GM18873 (cell line): ENCODE measurements around the gene P4HA3.

Source experiments
- ATAC-seq: cut with Tn5 transposase; IDR thresholded peaks from one replicate; pipeline ENCODE4 v1.9.1; 2021; ENCODE audit warnings: mild to moderate bottlenecking, moderate library complexity, moderate number of reproducible peaks; ENCODE audit not compliant: unreplicated experiment, low FRiP score

P4HA3 gene

DNA sequence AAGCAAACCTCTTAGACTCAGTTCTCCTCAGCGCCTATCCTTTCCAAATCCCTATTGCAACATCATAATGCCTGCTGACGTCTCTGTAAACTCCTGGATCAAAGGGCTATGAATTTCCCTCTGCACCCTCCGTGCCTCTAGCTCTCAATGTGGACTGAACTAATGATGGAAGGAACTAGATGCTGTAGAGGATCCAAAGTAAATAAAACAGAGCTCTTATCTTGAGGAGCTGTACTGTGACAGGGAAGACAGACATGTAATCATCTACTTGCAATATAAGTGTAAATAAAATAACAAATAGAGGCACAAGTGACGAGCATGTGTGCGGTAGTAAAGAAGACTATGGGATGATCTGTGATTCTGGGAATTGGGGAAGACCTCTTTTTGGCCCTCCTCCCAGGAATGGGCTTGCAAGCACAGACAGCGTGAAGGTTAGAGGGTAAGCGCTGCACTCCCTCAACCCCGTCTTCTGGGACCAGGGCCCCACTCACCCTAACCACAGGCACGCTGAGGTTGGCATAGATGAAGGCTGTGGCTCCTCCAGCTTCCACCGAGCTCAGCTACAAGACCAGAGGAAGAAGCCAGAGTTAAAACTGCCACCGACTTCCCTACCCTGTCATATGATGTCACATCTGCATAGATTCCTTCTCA, 42.2 kb downstream of the P4HA3 start:
- no peak for ATAC-seq

DNA sequence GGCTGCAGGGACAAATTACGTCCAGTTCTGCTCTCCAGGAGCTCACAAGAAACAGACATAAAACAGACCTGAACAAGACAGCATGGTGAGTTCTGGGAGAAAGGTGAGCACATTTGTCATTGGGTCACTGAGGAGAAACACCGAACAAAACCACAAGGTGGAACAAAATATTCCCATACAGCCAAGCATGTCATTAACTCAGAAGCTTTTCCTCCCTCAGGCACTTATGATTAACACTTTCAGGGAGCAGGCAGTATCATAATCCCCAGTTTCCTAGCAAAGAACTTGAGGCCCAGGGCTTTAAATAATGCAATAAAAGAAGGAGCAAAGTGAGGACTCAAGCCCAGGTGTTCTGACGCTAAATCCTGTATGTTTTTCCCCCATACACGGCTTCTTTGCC, 43.0 kb downstream of the P4HA3 start:
- no peak for ATAC-seq

DNA sequence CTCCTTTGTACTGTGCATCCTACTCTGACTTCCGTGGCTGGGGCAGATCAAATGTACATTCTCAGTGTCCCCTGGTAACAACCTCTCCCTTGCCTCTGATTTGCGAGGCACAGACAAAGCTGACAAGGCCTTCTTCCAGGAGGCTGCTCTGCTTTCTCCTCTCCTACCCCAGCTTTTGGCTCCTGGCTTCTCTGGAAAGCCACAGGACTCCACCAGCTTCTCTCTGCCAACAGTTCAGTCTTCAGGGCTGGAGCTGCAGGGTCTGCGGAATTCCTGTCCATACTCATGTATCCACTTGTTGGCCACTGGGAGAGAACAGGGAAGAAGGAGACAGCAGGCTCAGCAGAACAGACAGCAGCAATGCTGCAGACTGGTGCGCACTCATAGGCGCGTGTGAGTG, 44.4 kb downstream of the P4HA3 start:
- ATAC-seq: no peak

DNA sequence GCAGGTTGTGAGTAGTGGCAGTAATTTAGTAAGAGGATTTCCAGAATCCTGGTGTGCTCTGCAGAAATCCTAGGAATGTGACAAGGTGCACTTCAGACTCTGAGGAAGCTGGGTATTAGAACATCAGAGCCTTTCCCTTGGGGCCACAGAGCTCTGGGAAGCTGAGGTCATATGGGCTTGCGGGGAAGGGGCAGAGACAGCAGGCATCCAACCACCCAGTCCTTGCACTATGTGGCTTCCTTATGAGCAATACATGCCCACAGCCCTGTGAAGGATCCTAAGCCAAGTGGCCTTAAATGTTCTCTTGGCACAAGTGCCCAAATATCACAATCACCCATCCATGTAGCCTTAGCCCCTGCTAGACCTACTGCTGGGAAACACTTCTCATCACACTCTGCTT, 46.2 kb downstream of the P4HA3 start:
- ATAC-seq: no peak

DNA sequence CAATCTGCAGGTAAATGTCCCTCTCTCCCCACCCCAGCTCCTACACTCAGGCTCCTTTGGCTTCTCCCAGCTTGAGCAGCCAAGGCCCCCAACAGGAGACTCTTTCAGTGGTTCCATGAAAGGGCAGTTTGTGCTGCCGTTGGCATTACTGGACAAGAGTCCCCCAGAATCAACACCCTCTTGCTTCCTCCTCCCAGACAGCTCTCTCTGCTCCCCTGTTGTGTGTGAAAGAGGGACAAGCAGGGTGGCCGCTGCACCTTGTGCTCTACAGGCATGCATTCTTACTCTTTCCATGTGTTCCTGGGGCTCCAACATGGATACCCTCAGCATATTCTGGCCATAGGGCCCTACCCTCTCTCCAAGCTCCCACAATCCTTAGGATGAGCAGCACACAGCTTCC, 48.7 kb downstream of the P4HA3 start:
- no peak for ATAC-seq

DNA sequence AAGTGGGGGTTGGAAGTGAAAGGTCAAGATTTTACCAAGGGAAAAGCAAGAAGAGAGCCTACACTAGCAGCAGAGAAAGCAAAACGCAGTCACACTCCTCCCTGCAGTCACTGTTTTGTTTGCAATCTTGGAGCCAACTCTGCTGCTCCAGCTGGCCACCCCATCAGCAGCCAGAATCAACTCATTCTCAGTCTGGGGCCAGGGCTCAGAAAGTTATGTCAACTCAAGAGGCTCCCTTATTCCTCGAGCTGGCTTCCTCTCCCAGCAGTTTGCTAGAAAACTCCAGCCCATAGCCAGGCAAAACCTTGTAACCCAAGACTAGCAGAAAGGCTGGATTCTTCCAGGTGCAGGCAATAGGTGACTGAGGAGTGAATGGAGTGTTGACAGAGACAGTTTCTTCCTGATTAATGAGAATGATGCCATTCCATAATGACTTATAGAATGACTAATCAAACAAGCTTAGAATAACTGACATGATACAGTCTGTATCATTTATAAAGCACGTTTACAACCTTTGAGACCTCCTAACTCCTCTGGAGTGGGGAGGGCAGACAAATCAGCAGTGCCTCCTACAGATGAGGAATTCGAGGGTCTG, 53.4 kb downstream of the P4HA3 start:
- ATAC-seq: no peak

DNA sequence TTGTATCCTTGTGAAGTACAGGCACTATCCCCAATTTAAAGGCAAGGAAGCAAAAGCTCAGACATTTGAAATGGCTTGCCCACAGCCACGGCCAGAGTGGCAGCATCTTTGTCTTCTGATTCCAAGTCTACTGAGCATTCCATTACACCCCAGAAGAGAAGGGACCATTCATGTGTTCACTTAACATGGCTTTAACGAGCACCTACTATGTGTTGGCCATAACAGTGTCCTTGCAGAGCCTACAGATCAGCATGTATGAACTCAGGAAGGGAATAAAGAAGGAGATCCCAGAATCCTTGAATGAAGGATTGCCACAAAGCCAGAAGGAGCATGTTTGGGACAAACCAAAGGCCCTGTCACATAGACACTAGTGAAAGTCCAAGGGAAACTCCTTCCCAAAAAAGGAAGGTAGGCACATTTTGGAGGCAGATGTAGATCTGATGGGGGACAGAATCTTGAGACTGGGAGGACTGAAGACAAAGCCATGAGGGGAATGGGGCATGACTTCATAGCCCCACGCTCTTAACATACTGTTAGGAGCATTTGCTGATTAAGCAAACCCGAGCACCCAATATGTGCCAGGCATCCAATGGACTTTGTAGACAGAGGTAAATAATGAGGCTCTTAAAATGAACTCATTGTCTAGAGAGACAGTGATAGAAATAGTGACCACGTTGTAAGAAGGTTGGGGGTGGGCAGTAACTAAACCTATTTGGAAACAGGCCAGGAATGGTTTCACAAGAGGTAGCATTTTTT, 54.9 kb downstream of the P4HA3 start:
- ATAC-seq: no peak

DNA sequence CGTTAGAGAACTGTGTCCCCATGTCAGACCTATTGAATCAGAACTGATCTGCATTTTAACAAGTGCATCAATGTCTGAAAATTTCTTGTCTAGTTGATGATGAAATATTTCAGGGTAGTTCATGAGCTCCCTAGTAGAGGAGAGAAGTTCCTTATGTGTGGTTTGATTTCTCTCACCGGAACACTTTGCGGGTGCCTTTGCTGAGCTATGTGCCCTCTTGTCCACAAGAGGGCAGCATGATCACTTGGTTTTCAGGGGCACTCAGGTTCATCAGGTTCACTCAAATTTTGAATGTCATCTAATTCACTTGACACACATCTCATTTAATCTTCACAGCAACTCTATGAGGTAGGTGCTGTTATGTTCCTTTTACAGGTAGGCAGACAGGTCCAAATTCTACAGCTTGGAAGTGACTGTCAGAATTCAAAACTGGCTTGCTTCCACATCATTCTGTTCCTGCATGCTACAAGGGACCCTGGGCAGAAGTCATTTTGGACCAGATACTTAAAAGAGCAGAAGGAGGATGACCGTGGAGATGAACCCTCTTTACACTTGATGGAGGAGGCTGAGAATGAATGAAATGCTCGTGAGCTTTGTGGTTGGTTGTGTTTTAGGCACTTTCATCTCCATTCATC, 55.6 kb downstream of the P4HA3 start:
- no peak for ATAC-seq

DNA sequence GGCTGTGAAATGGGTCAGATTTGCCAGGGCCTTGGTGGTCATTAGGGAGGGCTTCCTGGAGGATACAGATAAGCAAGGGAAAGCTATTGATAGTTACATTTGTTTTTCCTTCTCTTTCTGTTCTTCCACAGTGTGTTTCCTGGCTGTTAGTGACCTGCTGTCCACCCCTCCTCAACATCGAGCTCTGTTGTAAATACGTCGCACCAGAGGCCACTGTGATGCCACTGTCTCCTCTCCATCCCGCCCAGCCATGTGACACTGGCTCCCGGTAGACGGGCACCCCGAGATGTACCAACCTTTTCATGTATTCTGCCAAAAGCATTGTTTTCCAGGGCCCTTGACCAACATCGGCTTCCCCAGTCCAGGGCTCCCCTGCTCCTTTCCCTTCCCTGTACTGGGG, 58.1 kb downstream of the P4HA3 start:
- ATAC-seq: no peak

DNA sequence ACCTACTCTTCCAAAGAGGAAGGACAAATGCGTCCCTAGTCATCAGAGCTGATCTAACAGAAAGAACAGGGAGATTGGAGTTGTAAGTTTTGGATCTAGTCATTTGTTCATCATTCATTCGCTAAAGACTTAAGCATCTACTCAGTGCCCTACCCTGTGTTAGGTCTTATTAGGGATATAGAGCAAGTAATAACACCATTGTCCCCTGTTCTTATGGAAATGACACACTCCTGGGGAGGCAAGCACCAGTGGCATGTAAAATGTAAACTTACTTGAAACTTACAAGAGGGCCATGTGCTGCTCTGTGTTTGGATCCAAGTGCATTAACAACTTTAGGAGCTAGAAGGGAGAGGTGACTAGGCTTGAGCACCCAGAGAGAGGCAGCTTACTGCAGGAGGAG, 61.9 kb downstream of the P4HA3 start:
- ATAC-seq: no peak

DNA sequence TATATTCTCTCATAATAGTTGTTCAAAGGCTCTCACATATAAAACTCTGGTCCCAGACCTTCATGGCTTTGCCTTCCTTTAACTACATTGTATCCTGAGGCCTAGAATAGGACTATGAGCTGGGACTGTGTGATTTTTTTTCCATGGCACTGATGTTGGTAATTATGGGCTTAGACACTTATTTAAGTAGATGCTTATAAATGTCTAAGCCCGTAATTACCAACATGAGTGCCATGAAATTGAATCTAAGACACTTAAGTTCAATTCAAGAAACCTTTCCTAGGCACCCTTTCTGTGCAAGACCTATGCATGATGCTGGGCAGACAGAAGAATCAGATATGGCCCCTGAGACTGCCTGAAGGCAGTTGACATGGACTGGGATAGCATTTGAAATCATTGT, 63.0 kb downstream of the P4HA3 start:
- no peak for ATAC-seq

DNA sequence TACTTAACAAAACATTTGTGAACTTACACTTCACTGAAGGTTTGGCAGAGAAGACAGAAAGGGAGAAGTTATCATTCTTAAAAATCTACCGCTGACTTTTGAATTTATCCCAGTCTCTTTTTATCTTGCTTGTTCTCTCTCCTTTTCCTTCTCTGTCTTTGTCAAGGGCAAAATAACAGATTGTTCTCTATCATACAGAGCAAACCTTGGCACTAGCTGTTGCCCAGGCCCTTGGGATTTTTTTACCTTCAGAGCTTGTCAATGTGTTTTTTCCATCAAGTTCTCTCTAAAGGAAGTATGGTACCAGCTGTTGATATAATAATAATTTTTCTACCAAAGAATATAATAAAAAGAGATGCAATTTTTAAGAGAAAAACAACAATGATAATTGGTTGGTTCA, 73.2 kb downstream of the P4HA3 start:
- ATAC-seq: no peak

DNA sequence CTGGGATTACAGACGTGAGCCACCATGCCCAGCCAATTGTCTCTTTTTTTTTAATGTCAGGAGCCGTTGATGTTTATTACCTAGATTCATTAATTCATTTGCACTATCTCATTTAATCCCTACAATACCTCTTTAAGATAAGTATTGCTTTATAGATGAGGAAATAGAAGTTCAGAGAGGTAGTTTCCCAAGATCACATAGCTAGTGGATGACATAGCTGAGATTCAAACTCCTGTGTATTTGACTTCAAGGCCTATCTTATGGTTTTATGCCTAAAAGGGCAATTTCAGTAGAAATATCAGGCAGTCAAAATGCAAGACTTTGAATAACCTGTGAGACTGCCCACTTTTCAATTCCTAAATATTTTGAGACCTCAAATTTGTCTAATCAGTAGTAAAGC, 73.9 kb downstream of the P4HA3 start:
- no peak for ATAC-seq

DNA sequence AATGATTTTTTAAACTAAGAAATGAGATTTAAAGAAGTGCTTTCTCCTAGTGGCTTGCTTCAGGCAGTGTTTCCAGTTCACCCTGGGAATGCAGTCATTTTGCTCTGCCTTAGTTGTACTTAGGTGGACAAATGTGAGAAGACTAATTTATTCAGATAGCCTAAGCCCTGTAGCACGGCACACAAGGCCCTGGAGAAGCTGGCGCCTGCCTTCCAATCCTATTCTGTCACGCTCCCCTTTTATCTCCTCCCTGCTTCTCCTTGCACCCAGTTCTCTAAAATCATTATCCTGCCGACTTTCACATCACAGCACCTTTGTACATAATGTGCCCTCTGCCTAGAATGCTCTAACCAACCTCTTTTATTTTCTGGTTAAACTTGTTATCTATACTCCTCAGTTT, 76.3 kb downstream of the P4HA3 start:
- no peak for ATAC-seq

DNA sequence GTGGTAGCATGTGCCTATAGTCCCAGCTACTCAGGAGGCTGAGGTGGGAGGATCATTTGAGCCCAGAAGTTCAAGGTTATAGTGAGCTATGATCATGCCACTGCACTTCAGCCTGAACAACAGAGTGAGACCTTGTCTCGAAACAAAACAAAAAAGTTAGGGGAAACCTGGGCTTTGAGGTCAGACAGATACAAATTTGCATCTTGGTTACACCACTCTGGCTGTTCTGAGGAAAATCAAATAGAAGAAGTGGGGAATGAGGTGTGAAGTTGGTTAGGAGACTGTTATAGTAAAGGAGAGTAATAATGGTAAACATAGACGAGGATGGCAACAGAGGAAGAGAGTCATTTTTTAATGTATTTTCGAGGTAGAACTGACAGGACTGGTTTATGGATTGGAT, 77.8 kb downstream of the P4HA3 start:
- no peak for ATAC-seq

DNA sequence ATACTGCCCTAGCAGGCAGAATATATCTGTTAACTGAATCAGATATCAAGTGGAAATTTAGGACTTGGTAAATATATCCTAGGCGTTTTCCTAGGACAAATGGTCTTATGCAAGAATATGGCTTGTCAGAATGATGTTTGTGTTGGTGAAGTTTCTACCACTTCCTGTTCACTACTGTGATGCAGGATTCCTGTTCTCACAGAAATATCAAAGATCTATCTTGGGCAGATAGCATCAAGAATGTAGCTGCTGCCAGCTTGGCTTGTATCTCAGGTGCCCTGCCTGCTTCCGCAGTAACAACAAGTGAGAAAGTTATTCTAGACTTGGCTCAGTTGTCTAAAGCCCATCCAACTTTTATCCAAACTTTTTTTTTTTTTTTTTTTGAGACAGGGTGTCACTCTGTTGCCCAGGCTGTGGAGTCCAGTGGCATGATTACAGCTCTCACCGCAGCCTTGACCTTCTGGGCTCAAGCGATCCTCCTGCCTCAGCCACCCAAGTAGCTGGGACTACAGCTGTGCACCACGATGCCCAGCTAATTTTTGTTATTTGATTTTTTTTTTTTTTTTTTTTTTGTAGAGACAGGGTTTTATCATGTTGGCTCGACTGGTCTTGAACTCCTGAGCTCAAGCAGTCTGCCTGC, 79.0 kb downstream of the P4HA3 start:
- no peak for ATAC-seq

DNA sequence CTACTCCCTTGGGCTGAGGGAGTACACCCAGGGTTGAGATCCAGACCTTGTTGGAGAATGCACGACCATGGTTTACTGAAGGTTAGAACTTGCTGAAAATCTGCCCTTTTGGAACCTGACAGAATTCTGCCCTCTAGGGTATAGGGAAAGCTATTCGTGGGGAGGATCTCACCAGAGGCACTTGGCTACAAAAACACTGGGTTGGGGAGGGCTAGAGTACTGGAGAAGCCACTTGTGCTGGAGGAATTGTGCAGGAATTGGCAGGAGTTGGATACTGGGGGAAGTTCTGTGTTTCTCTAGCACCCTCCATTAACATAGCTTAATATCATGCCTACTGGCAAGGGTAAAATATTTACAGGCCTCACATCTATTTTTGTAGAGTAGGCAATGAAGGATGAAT, 84.5 kb downstream of the P4HA3 start:
- ATAC-seq: no peak

DNA sequence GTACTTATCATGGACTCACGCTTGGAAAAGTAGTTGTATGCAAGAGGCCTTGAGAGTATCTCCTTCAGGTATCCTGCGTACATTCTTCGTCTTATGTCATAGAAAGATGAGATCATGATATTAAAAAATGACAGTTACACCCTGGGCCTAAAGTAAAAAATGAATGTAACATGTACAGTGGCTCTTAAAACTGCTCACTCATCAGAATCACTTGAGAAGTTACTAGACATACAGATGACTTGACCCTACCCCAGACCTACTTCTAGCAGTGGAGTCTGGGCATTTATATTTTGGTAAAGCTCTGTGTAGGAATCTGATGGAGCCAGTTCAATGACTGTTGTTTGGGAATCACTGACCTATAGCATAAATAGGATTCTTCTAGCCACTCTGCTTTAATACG, 85.9 kb downstream of the P4HA3 start:
- ATAC-seq: no peak

DNA sequence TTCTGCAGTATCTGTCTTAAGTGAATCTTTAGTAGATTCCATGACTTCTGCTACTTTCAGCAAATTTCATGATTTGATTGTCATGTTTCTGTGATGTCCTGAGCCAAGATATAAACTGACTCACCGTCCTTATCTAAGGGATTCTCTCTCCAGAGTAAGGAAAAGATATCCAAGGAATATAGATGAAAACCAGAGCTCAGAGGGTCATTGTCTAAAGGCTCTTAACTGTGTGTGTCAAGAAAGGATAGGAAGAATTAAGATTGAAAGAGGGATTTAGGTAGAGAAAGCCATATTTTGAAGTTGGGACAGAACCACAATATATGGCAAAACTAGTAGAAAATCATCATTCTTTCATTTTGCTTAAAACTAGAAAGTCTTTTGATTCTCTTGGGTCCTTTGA, 89.6 kb downstream of the P4HA3 start:
- no peak for ATAC-seq

DNA sequence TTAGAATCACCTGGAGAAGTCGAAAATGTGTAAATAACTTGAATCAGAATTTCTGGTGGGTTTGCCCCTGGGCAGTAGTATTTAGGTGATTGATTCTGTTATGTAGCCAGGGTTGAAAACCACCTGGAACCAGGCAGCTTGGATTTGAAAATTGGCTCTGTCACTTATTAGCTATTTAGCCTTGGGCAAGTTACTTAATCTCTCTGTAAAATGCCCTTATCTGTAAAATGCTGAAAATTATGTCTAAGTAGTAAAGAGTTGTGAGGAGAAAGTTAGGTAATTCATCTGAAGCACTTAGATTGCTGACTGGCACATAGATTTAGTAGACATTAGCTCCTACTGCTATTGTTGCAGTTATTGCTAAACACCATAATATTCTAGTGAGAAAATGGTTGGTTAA, 91.1 kb downstream of the P4HA3 start:
- no peak for ATAC-seq
